Measurements from ENCODE around the gene ARID1A. TPM values are rescaled to one million over a fixed set of nuclear protein-coding genes. Genes with fewer than 3 reads are reported as not detected.
A peak's percentile ranks its signal among the peaks of the same experiment; 100 is the strongest.

The ARID1A gene
- total and polyA plus RNA-seq, 12 donors = 11.3 to 90.3 (median 51.1) TPM

GRCh38 chr1:26748351-26748750 lies 52.5 kb downstream of the ARID1A start:
- 78 to 100% (median 87%) methylated on average over 1 of the region's 1 CpG for WGBS, 4 donors
- Histone ChIP-seq H3K4me1 (replicated peaks in 1 of 2) (peaks cover 32 to 83% of the 10 kb centered on the region in 2 donors), H3K27ac (peak overlapping the region in 1 of 5 donors; percentile 47), H3K4me3 (no peak overlapping the region), H3K27me3 (no peaks in the 10 kb centered on the region), H3K36me3 (replicated peaks in 1 of 2) (peaks cover 0 to 19% of the 10 kb centered on the region in 2 donors), H3K9me3 (replicated peaks in 1 of 3) (no peaks in the 10 kb centered on the region)
- intact Hi-C loops (cut with DNase I) = no loop called here
- DNase-seq = no peak
- TF ChIP-seq CTCF (IDR thresholded peaks at IDR 0.05) (no peak), POLR2A (IDR thresholded peaks at IDR 0.05) (no peak)

- Histone ChIP-seq H3K27me3 (no peaks in the 10 kb centered on the region), H3K36me3 (replicated peaks in 1 of 2) (peaks cover 0 to 19% of the 10 kb centered on the region in 2 donors), H3K4me1 (replicated peaks in 1 of 2) (peaks cover 36 to 83% of the 10 kb centered on the region in 2 donors), H3K27ac (peak overlapping the region in 2 of 5 donors; percentile 28 to 31), H3K9me3 (replicated peaks in 1 of 3) (no peaks in the 10 kb centered on the region), H3K4me3 (no peak overlapping the region)
- intact Hi-C loops (cut with DNase I) = no loop called here
- TF ChIP-seq POLR2A (IDR thresholded peaks at IDR 0.05) (no peak), CTCF (IDR thresholded peaks at IDR 0.05) (no peak)
- 78 to 91% (median 81%) methylated on average over 5 of the region's 5 CpGs for WGBS, 4 donors
- no peak for DNase-seq
Observed at GRCh38 chr1:26749458-26749857, 53.6 kb downstream of the ARID1A start.

GRCh38 chr1:26750428-26750827 lies 54.6 kb downstream of the ARID1A start:
- Histone ChIP-seq H3K4me1 (replicated peaks in 1 of 2) (peaks cover 27 to 83% of the 10 kb centered on the region in 2 donors), H3K27me3 (no peaks in the 10 kb centered on the region), H3K4me3 (no peak overlapping the region), H3K27ac (peak overlapping the region in 2 of 5 donors; percentile 28 to 31), H3K9me3 (replicated peaks in 1 of 3) (no peaks in the 10 kb centered on the region), H3K36me3 (replicated peaks in 1 of 2) (peaks cover 0 to 19% of the 10 kb centered on the region in 2 donors)
- no peak for DNase-seq
- TF ChIP-seq POLR2A (IDR thresholded peaks at IDR 0.05) (no peak), CTCF (IDR thresholded peaks at IDR 0.05) (no peak)
- intact Hi-C loops (cut with DNase I) = no loop called here
- WGBS, 4 donors = 71 to 100% (median 94%) methylated on average over 1 of the region's 1 CpG

GRCh38 chr1:26752519-26752918 lies 56.7 kb downstream of the ARID1A start:
- intact Hi-C loops (cut with DNase I) = no loop called here
- Histone ChIP-seq H3K9me3 (replicated peaks in 1 of 3) (no peaks in the 10 kb centered on the region), H3K36me3 (replicated peaks in 1 of 2) (peaks cover 0 to 15% of the 10 kb centered on the region in 2 donors), H3K4me1 (replicated peaks in 1 of 2) (peaks cover 23 to 66% of the 10 kb centered on the region in 2 donors), H3K4me3 (no peak overlapping the region), H3K27ac (peak overlapping the region in 2 of 5 donors; percentile 49 to 69), H3K27me3 (no peaks in the 10 kb centered on the region)
- peak in 1 of 7 donors; percentile 26 for DNase-seq
- WGBS, 4 donors = 88 to 93% (median 88%) methylated on average over 4 of the region's 4 CpGs
- TF ChIP-seq CTCF (IDR thresholded peaks at IDR 0.05) = no peak
